Neuronal stem cell (in vitro differentiated cells): ENCODE results near the gene ALLC.
"Not testable (repeated sequence)": the region's sequence is repeated elsewhere in the genome, so short reads cannot be mapped to it uniquely, and the experiment has no call there.

Experiments used
- DNase-seq: peaks from one replicate; pipeline ENCODE4 v3.0.0-alpha.2; 2013; ENCODE audit warnings: low spot score
- H2AFZ ChIP-seq: one replicate; pipeline ENCODE4 v1.6.1; 2013; ENCODE audit warnings: mild to moderate bottlenecking, low read length, inconsistent platforms
- H2AK5ac ChIP-seq: 2 replicates; pipeline ENCODE4 v1.6.1; 2013; ENCODE audit warnings: low read depth, mild to moderate bottlenecking, inconsistent platforms, low read length, moderate library complexity, mixed read lengths
- H2BK120ac ChIP-seq: 2 replicates; pipeline ENCODE4 v1.6.1; 2013; ENCODE audit warnings: low read depth, mild to moderate bottlenecking, inconsistent platforms, low read length, moderate library complexity, mixed read lengths
- H2BK12ac ChIP-seq: one replicate; pipeline ENCODE4 v1.6.1; 2013; ENCODE audit warnings: low read length, inconsistent platforms
- H2BK15ac ChIP-seq: 2 replicates; pipeline ENCODE4 v1.6.1; 2013; ENCODE audit warnings: mild to moderate bottlenecking, low read length, inconsistent platforms, mixed read lengths
- H2BK5ac ChIP-seq: one replicate; pipeline ENCODE4 v1.6.1; 2013; ENCODE audit warnings: inconsistent platforms, mild to moderate bottlenecking, low read length, moderate library complexity
- H3K14ac ChIP-seq: one replicate; pipeline ENCODE4 v1.6.1; 2013; ENCODE audit warnings: low read length, inconsistent platforms
- H3K18ac ChIP-seq: 2 replicates; pipeline ENCODE4 v1.6.1; 2013; ENCODE audit warnings: low read length, inconsistent platforms
- H3K23ac ChIP-seq: 2 replicates; pipeline ENCODE4 v1.6.1; 2013; ENCODE audit warnings: low read depth, mild to moderate bottlenecking, mixed read lengths, low read length, inconsistent platforms; ENCODE audit not compliant: poor library complexity
- H3K27ac ChIP-seq: replicated peaks from 3 replicates; pipeline ENCODE4 v1.5.1; 2013; ENCODE audit warnings: low read length, inconsistent platforms
- H3K27me3 ChIP-seq, 3 experiments: 2 replicates each; pipeline ENCODE4 v1.6.1; 2013; ENCODE audit warnings: low read length in 3 of 3, mild to moderate bottlenecking in 2 of 3, inconsistent platforms in 1 of 3, low read depth in 1 of 3, mixed read lengths in 1 of 3, moderate library complexity in 1 of 3; ENCODE audit not compliant: control insufficient read depth in 3 of 3, insufficient read depth in 3 of 3
- H3K36me3 ChIP-seq, 2 donors: replicated peaks in 1 of 2; 2 replicates each; pipeline ENCODE4 v1.6.1; 2013; ENCODE audit warnings: low read length in 2 of 2; ENCODE audit not compliant: control insufficient read depth in 2 of 2, insufficient read depth in 2 of 2
- H3K4ac ChIP-seq: 2 replicates; pipeline ENCODE4 v1.6.1; 2013; ENCODE audit warnings: inconsistent platforms, mild to moderate bottlenecking, low read length, moderate library complexity
- H3K4me1 ChIP-seq, 2 donors: 1 replicate in 1 of 2; 2 replicates in 1 of 2; pipeline ENCODE4 v1.6.1; 2013; ENCODE audit warnings: low read length in 2 of 2, low read depth in 1 of 2; ENCODE audit not compliant: control insufficient read depth in 2 of 2, insufficient read depth in 1 of 2
- H3K4me2 ChIP-seq: one replicate; pipeline ENCODE4 v1.6.1; 2013; ENCODE audit warnings: mild to moderate bottlenecking, low read length, inconsistent platforms; ENCODE audit not compliant: insufficient read depth, poor library complexity, severe bottlenecking
- H3K4me3 ChIP-seq, 2 donors: 2 replicates each; pipeline ENCODE4 v1.5.1; 2013; ENCODE audit warnings: low read length in 2 of 2, mild to moderate bottlenecking in 2 of 2, inconsistent platforms in 1 of 2, moderate library complexity in 1 of 2
- H3K79me1 ChIP-seq: one replicate; pipeline ENCODE4 v1.6.1; 2013; ENCODE audit warnings: low read depth, mild to moderate bottlenecking, inconsistent platforms, low read length, moderate library complexity
- H3K9ac ChIP-seq: one replicate; pipeline ENCODE4 v1.6.1; 2013; ENCODE audit warnings: mild to moderate bottlenecking, low read depth, low read length, inconsistent platforms; ENCODE audit not compliant: poor library complexity
- H3K9me3 ChIP-seq, 2 donors: replicated peaks in 1 of 2; 2 replicates each; pipeline versions ENCODE3 to v1.6.1; 2013; ENCODE audit warnings: low read length in 2 of 2, mild to moderate bottlenecking in 2 of 2, inconsistent platforms in 1 of 2, low read depth in 1 of 2, mixed read lengths in 1 of 2, moderate library complexity in 1 of 2; ENCODE audit not compliant: control insufficient read depth in 2 of 2, insufficient read depth in 1 of 2
- H4K8ac ChIP-seq: one replicate; pipeline ENCODE4 v1.6.1; 2013; ENCODE audit warnings: low read depth, mild to moderate bottlenecking, inconsistent platforms, low read length, moderate library complexity
- H4K91ac ChIP-seq: one replicate; pipeline ENCODE4 v1.6.1; 2013; ENCODE audit warnings: low read length, low read depth, mild to moderate bottlenecking, inconsistent platforms; ENCODE audit not compliant: poor library complexity
- WGBS, 2 donors: extraction: QIAGEN DNeasy Blood & Tissue Kit; methylation state at CpG; one replicate each; pipeline ENCODE4 v1.1.7; 2013; ENCODE audit warnings: missing lambda C conversion rate in 2 of 2, mixed read lengths in 1 of 2; ENCODE audit not compliant: insufficient read length in 2 of 2, insufficient replicate concordance in 1 of 2; ENCODE audit errors: extremely low coverage in 2 of 2; 5-methylcytosine and 5-hydroxymethylcytosine counted together

The ALLC gene

DNA sequence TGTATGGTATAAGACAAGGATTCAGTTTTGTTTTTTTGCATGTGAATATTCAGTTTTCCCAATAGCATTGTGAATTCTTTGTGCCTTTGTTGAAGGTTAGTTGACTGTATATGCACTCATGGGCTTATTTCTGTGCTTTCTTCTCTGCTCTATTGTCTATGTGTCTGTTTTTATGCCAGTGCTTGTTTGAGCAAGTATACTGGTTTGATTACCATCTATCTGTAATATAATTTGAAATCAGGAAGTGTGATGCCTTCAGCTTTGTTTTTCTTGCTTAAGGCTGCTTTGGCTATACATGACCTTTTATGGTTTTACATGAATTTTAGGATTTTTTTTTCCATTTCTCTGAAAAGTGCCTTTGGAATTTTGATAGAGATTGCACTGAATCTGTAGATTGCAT lies 39.6 kb upstream of the ALLC start:
- no peaks in the 10 kb centered on the region for H3K27me3 ChIP-seq
- H3K18ac ChIP-seq = no peak overlapping the region
- no peaks in the 10 kb centered on the region for H3K4me1 ChIP-seq
- H3K9me3 ChIP-seq = peaks cover 3 to 8% of the 10 kb centered on the region in 2 donors
- H3K4ac ChIP-seq = no peak overlapping the region
- H3K4me2 ChIP-seq = no peak overlapping the region
- H2BK5ac ChIP-seq = no peak overlapping the region
- no peak overlapping the region for H4K8ac ChIP-seq
- no peak overlapping the region for H2BK15ac ChIP-seq
- H3K4me3 ChIP-seq = no peak overlapping the region
- no peak overlapping the region for H4K91ac ChIP-seq
- peaks cover 0 to 3% of the 10 kb centered on the region in 2 donors for H3K36me3 ChIP-seq
- no peak overlapping the region for H2AK5ac ChIP-seq
- DNase-seq = no peak
- H3K79me1 ChIP-seq = no peaks in the 10 kb centered on the region
- no peak overlapping the region for H3K9ac ChIP-seq
- H2BK12ac ChIP-seq = no peak overlapping the region
- no peak overlapping the region for H3K27ac ChIP-seq
- H2AFZ ChIP-seq = no peak overlapping the region
- H3K14ac ChIP-seq = no peak overlapping the region
- H3K23ac ChIP-seq = no peak overlapping the region
- H2BK120ac ChIP-seq = no peak overlapping the region

DNA sequence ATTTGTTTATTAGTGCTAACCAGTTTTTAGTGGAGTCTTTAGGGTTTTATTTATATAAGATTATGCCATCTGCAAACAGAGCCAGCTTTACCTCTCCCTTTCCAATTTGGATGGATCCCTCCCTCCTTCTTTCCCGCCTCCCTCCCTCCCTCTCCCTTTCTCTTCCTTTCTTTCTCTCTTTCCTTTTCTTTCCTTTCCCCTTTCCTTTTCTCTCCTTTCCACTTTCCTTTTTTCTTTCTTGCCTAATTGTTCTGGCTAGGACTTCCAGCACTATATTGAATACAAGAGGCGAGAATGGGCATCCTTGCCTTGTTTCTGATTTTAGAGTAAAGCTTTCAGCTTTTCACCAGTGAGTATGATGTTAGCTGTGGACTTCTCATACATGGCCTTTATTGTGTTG lies 39.0 kb upstream of the ALLC start:
- H3K9me3 ChIP-seq = peaks cover 0 to 7% of the 10 kb centered on the region in 2 donors
- no peak overlapping the region for H3K27ac ChIP-seq
- no peak overlapping the region for H3K4me3 ChIP-seq
- no peak overlapping the region for H2BK15ac ChIP-seq
- no peak overlapping the region for H4K91ac ChIP-seq
- H4K8ac ChIP-seq = no peak overlapping the region
- no peaks in the 10 kb centered on the region for H3K79me1 ChIP-seq
- H3K4me1 ChIP-seq = no peaks in the 10 kb centered on the region
- H3K23ac ChIP-seq = no peak overlapping the region
- H2BK5ac ChIP-seq = no peak overlapping the region
- DNase-seq = no peak
- H3K36me3 ChIP-seq = no peaks in the 10 kb centered on the region
- H2BK12ac ChIP-seq = no peak overlapping the region
- H3K18ac ChIP-seq = no peak overlapping the region
- no peaks in the 10 kb centered on the region for H3K27me3 ChIP-seq
- no peak overlapping the region for H2AK5ac ChIP-seq
- no peak overlapping the region for H3K4ac ChIP-seq
- no peak overlapping the region for H3K9ac ChIP-seq
- no peak overlapping the region for H2BK120ac ChIP-seq
- H3K14ac ChIP-seq = no peak overlapping the region
- no peak overlapping the region for H3K4me2 ChIP-seq
- H2AFZ ChIP-seq = no peak overlapping the region
- no CpG with 5 or more reads among the region's 2 CpGs for WGBS, 2 donors

DNA sequence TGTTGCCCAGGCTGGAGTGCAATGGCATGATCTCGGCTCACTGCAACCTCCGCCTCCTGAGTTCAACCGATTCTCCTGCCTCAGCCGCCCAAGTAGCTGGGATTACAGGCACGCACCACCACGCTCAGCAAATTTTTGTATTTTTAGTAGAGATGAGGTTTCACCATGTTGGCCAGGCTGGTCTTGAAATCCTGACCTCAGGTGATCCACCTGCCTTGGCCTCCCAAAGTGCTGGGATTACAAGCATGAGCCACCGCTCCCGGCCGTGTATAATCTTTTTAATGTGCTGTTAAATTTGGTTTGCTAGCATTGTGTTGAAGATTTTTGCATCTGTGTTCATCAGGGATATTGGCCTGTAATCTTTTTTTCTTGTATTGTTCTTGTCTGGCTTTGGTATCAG lies 38.3 kb upstream of the ALLC start:
- not testable (repeated sequence) for H3K14ac ChIP-seq

DNA sequence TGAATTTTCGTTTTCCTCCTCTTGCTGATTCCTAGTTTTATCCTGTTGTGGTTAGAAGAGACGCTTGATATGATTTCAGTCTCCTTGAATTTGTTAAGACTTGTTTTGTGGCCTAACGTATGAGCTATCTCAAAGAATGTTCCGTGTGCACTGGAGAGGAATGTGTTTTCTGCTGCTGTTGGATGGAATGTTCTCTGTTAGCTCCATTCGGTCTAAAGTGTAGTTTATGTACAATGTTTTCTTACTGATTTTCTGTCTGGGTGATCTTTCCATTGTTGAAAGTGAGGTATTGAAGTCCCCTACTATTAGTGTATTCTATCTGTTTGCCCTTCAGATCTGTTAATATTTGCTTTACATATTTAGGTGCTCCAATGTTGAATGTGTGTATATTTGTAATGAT lies 37.2 kb upstream of the ALLC start:
- no CpG with 5 or more reads among the region's 5 CpGs for WGBS, 2 donors

More for the DNA sequence above, 38.3 kb upstream of the ALLC start:
- H3K23ac ChIP-seq, H3K9me3 ChIP-seq, H3K4me2 ChIP-seq, H2AK5ac ChIP-seq, H3K79me1 ChIP-seq, H4K8ac ChIP-seq, DNase-seq, H2BK15ac ChIP-seq, H3K18ac ChIP-seq, H3K4me3 ChIP-seq, H3K9ac ChIP-seq, H3K27me3 ChIP-seq, H3K4ac ChIP-seq, H2BK120ac ChIP-seq, H2BK5ac ChIP-seq, H3K4me1 ChIP-seq, H3K36me3 ChIP-seq, H3K27ac ChIP-seq, H4K91ac ChIP-seq, H2AFZ ChIP-seq, H2BK12ac ChIP-seq: not testable (repeated sequence)
- no CpG with 5 or more reads among the region's 9 CpGs for WGBS, 2 donors

More for the DNA sequence above, 37.2 kb upstream of the ALLC start:
- no peaks in the 10 kb centered on the region for H3K4me1 ChIP-seq
- no peak overlapping the region for H3K9ac ChIP-seq
- no peak overlapping the region for H4K8ac ChIP-seq
- no peaks in the 10 kb centered on the region for H3K27me3 ChIP-seq
- no peak overlapping the region for H4K91ac ChIP-seq
- H2BK12ac ChIP-seq = no peak overlapping the region
- H3K4me2 ChIP-seq = no peak overlapping the region
- H2BK120ac ChIP-seq = no peak overlapping the region
- no peak overlapping the region for H3K27ac ChIP-seq
- no peak overlapping the region for H2BK15ac ChIP-seq
- no peak for DNase-seq
- H3K79me1 ChIP-seq = no peaks in the 10 kb centered on the region
- no peak overlapping the region for H3K4me3 ChIP-seq
- no peak overlapping the region for H2AFZ ChIP-seq
- H3K23ac ChIP-seq = no peak overlapping the region
- H3K9me3 ChIP-seq = peaks cover 0 to 4% of the 10 kb centered on the region in 2 donors
- H2BK5ac ChIP-seq = no peak overlapping the region
- H2AK5ac ChIP-seq = no peak overlapping the region
- no peak overlapping the region for H3K4ac ChIP-seq
- no peak overlapping the region for H3K18ac ChIP-seq
- no peaks in the 10 kb centered on the region for H3K36me3 ChIP-seq
- H3K14ac ChIP-seq = no peak overlapping the region
